HL-60 (cell line): ENCODE measurements around the gene ADAMTS1.

Experiments
- POLR2AphosphoS5 ChIP-seq: IDR thresholded peaks from 2 replicates; pipeline ENCODE4 v1.6.1; 2012; ENCODE audit warnings: low read depth
- TF ChIP-seq, protein P1 (sequence below): IDR thresholded peaks from 2 replicates; pipeline ENCODE4 v1.6.1; 2012; ENCODE audit warnings: low read depth; ENCODE audit not compliant: insufficient replicate concordance

DNA sequence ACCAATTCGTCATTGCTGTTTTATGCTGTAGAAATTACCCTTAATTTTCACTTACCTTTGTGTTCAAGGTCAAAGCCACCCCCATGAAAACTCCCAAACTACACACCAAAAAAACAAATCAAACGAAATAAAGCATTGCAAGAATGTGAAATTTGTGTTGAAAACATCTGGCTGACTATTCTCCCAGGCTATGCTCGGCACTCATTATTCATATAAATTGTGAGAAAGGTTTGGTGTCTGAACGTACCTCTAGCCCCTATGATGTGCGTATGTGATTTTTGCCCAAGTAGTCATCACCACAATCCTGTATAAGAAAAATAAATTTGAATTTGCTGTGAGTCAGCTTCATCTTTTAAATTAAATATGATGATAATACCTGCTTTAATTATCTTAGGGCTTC is 34.9 kb downstream of the ADAMTS1 start:
- TF ChIP-seq, protein P1, sequence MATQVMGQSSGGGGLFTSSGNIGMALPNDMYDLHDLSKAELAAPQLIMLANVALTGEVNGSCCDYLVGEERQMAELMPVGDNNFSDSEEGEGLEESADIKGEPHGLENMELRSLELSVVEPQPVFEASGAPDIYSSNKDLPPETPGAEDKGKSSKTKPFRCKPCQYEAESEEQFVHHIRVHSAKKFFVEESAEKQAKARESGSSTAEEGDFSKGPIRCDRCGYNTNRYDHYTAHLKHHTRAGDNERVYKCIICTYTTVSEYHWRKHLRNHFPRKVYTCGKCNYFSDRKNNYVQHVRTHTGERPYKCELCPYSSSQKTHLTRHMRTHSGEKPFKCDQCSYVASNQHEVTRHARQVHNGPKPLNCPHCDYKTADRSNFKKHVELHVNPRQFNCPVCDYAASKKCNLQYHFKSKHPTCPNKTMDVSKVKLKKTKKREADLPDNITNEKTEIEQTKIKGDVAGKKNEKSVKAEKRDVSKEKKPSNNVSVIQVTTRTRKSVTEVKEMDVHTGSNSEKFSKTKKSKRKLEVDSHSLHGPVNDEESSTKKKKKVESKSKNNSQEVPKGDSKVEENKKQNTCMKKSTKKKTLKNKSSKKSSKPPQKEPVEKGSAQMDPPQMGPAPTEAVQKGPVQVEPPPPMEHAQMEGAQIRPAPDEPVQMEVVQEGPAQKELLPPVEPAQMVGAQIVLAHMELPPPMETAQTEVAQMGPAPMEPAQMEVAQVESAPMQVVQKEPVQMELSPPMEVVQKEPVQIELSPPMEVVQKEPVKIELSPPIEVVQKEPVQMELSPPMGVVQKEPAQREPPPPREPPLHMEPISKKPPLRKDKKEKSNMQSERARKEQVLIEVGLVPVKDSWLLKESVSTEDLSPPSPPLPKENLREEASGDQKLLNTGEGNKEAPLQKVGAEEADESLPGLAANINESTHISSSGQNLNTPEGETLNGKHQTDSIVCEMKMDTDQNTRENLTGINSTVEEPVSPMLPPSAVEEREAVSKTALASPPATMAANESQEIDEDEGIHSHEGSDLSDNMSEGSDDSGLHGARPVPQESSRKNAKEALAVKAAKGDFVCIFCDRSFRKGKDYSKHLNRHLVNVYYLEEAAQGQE = no peak
- no peak for TF ChIP-seq POLR2AphosphoS5
